Activated T-helper 1 cell treated with anti-CD3 and anti-CD28 coated beads, Interleukin-12 subunit alpha, Interleukin-12 subunit beta, Interleukin-2, Interleukin-4 antibody, amounts not matched to agents 30 ng/mL and 10 ng/mL and 1 ng/mL, durations not matched to agents 14 hours and 24 hours and 36 hours (primary cell): ENCODE results near the gene SCN5A. TPM values are rescaled to one million over a fixed set of nuclear protein-coding genes. Genes with fewer than 3 reads are reported as not detected.

Experiments used
- DNase-seq: peaks from one replicate; pipeline ENCODE4 v3.0.0; 2021; ENCODE audit warnings: low spot score
- H3K27ac Mint-ChIP-seq: one replicate; pipeline ENCODE4 v1.8.0; 2021; ENCODE audit warnings: mild to moderate bottlenecking, mixed read lengths
- H3K27me3 Mint-ChIP-seq: one replicate; pipeline ENCODE4 v1.8.0; 2022; ENCODE audit warnings: mild to moderate bottlenecking, moderate library complexity, mixed read lengths; ENCODE audit not compliant: insufficient read depth
- H3K36me3 Mint-ChIP-seq: one replicate; pipeline ENCODE4 v1.8.0; 2021; ENCODE audit warnings: low read depth, mixed read lengths
- H3K4me1 Mint-ChIP-seq: one replicate; pipeline ENCODE4 v1.8.0; 2021; ENCODE audit warnings: low read depth, mixed read lengths
- H3K4me3 Mint-ChIP-seq: one replicate; pipeline ENCODE4 v1.8.0; 2021; ENCODE audit warnings: mild to moderate bottlenecking, moderate library complexity, mixed read lengths
- H3K9me3 Mint-ChIP-seq: one replicate; pipeline ENCODE4 v1.8.0; 2021; ENCODE audit warnings: mixed read lengths
- intact Hi-C: fragments of 100-400 bp; cut with micrococcal nuclease; formaldehyde crosslinking; loops from one replicate; pipeline ENCODE4 v1.15.1; 2024
- total RNA-seq: library from RNA; stranded (reverse); gene quantifications from 2 replicates; pipeline ENCODE4 v1.2.3, GENCODE V29; 2022

Gene SCN5A
- total RNA-seq, 1 donor from 2014 or later = not detected

DNA sequence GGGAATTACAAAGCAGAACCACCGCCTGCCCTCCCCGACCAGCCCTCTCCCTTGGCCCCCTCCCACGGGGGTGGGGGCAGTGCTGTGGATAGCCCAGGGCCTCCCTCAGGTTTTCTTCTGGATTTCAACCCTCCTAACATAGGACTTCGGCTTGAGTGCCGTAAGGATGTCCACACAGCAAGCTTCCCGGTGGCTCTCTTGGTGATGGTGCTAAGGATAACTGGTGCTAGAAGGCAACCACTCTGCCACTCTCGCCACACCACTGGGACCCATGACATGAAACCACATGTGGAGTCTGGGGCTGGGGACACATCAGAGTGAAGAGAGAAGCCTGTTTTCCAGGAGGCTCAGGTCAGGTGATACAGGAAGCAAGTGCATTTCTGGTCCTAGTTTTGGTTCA lies 35.4 kb downstream of the SCN5A start:
- no peaks in the 10 kb centered on the region for H3K9me3 Mint-ChIP-seq
- H3K36me3 Mint-ChIP-seq = no peaks in the 10 kb centered on the region
- intact Hi-C loops = no loop called here
- peaks cover 2% of the 10 kb centered on the region for H3K27me3 Mint-ChIP-seq
- H3K4me3 Mint-ChIP-seq = no peak overlapping the region
- no peaks in the 10 kb centered on the region for H3K4me1 Mint-ChIP-seq
- no peak for DNase-seq
- H3K27ac Mint-ChIP-seq = no peak overlapping the region

DNA sequence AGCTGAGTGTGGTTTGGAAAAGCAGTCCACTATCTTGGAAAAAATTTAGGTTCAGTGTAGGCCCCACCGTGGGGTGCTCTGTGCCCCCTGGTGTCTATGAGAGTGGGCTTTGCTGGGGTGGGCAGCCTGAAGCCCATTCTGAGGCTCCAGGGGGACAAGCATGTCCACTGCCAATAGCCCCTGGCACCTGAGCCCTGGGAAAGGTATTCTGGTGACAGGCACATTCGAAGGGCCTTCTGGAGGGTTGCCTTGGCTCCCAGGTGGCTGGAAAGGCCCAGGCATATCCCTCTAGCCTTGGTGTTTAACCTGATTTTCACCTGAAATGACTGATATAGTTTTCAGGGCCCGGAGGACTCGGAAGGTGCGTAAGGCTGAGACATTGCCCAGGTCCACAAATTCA lies 36.1 kb downstream of the SCN5A start:
- Mint-ChIP-seq H3K4me1 (no peaks in the 10 kb centered on the region), H3K27me3 (peaks cover 2% of the 10 kb centered on the region), H3K36me3 (no peaks in the 10 kb centered on the region), H3K4me3 (no peak overlapping the region), H3K9me3 (no peaks in the 10 kb centered on the region), H3K27ac (no peak overlapping the region)
- no peak for DNase-seq
- intact Hi-C loops = no loop called here

DNA sequence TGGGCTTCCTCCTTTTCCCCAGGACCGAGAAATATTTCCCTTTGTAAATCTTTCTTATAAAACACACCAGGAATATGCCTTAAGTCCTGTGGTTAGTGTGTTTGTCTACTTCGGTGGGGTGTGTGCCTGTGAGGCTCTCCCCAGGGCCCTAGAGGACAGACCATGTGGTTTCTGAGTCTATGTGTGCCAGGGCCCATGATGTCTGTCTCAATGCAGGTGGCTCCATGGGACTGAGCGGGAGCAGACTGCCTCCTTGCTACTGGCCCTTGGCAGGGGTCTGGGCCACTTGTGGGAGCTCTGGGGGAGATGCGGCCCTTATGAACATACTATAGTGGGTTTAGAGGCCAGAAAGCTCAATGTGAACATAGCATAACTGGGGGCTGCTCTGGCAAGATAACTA lies 37.6 kb downstream of the SCN5A start:
- no peaks in the 10 kb centered on the region for H3K4me1 Mint-ChIP-seq
- intact Hi-C loops = no loop called here
- DNase-seq = no peak
- H3K4me3 Mint-ChIP-seq = no peak overlapping the region
- H3K9me3 Mint-ChIP-seq = no peaks in the 10 kb centered on the region
- no peaks in the 10 kb centered on the region for H3K36me3 Mint-ChIP-seq
- H3K27me3 Mint-ChIP-seq = peaks cover 2% of the 10 kb centered on the region
- H3K27ac Mint-ChIP-seq = no peak overlapping the region

DNA sequence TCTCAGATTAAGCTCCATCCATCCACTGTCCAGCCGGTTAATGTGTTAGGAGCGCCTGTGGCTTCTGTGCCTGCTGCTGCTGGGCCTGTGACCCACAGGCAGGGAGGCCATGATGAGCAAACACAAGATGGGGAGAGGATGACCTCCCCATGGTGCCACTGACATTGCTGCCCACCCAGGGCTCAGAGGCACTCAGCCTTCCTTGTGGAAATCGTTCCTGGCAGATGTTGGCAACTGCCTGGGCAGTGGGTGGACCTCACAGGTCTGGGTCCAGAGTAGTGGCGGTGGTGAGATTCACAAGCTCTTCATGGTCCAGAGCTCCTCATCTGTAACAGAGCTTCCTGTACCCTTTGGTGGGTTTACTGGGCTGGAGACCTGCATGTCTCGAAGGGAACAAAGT lies 38.6 kb downstream of the SCN5A start:
- Mint-ChIP-seq H3K36me3 (no peaks in the 10 kb centered on the region), H3K4me3 (no peak overlapping the region), H3K27ac (no peak overlapping the region), H3K4me1 (no peaks in the 10 kb centered on the region), H3K9me3 (no peaks in the 10 kb centered on the region), H3K27me3 (peaks cover 2% of the 10 kb centered on the region)
- intact Hi-C loops = no loop called here
- DNase-seq = no peak

DNA sequence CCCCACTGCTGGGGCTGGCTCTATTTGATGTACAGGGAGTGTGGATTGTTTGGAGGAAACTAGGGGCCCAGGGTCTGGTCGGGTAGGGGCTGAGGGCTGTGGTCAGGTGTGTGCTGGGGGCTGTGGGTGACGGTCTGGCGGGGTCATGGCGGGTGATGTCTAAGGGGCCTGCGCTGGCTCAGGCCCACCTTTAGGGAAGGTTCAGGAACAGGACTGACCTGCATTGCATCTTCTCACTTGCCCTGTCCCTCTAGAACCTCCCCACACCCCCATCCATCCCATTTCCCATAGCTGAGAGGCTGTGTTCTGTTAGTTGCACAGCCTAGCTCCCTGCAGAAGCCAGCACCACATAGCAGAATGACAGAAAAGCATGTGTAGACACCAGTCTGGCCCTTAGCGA lies 39.1 kb downstream of the SCN5A start:
- Mint-ChIP-seq H3K27me3 (peaks cover 1% of the 10 kb centered on the region), H3K4me1 (no peaks in the 10 kb centered on the region), H3K36me3 (no peaks in the 10 kb centered on the region), H3K4me3 (no peak overlapping the region), H3K9me3 (no peaks in the 10 kb centered on the region), H3K27ac (no peak overlapping the region)
- DNase-seq = no peak
- intact Hi-C loops = no loop called here

DNA sequence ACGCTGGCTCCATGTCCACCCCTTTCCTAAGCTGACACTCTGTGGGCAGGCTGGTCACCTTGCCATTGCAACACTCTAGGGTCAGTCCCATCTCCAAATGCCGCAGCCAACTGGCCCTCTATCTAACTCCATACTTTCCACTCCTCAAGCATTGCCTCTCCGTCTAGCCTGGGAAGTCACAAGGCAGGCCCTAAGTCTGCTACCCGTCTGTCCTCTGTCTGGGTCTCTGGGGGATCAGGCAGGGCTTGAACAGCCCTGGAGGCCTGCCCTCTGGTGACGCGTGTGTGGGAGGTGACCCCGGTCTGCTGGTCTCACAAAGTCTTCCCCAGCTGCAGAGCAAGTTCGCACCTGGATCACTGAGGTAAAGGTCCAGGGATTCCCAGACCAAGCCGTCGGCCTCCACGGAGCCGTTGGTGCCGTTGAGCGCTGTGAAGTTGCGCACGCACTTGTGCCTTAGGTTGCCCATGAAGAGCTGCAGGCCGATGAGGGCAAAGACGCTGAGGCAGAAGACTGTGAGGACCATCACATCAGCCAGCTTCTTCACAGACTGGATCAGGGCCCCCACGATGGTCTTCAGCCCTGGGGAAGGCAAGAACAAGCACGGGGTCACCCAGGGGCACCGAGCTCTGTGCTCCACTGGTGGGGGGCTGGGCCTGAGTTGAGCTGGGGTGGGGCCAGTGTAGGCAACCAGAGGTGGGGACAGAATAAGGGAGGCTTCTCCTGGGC lies 39.9 kb downstream of the SCN5A start:
- Mint-ChIP-seq H3K36me3 (no peaks in the 10 kb centered on the region), H3K9me3 (no peaks in the 10 kb centered on the region), H3K4me3 (no peak overlapping the region), H3K4me1 (no peaks in the 10 kb centered on the region), H3K27me3 (no peaks in the 10 kb centered on the region), H3K27ac (no peak overlapping the region)
- no peak for DNase-seq
- intact Hi-C loops = no loop called here

DNA sequence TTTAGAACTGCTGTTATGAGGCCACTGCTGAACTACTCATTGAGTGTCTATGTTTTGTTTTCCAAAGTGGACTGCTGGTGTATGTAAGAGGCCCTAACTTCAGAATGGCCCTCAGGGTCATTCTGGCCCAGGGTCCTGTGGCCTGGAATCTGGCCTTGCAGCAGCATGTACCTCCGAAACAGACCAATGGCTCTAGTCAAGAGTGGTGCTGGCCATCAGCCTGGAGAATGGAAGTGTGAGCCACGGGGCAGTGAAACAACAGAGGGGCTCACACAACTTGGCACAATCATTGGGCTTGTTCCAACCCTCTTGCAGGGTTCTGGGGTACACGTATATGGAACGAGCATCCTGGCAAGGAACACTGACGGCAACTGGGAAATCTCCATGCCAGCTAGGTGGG lies 40.5 kb downstream of the SCN5A start:
- DNase-seq = no peak
- Mint-ChIP-seq H3K27ac (no peak overlapping the region), H3K36me3 (no peaks in the 10 kb centered on the region), H3K4me3 (no peak overlapping the region), H3K27me3 (no peaks in the 10 kb centered on the region), H3K9me3 (no peaks in the 10 kb centered on the region), H3K4me1 (no peaks in the 10 kb centered on the region)
- intact Hi-C loops = no loop called here

DNA sequence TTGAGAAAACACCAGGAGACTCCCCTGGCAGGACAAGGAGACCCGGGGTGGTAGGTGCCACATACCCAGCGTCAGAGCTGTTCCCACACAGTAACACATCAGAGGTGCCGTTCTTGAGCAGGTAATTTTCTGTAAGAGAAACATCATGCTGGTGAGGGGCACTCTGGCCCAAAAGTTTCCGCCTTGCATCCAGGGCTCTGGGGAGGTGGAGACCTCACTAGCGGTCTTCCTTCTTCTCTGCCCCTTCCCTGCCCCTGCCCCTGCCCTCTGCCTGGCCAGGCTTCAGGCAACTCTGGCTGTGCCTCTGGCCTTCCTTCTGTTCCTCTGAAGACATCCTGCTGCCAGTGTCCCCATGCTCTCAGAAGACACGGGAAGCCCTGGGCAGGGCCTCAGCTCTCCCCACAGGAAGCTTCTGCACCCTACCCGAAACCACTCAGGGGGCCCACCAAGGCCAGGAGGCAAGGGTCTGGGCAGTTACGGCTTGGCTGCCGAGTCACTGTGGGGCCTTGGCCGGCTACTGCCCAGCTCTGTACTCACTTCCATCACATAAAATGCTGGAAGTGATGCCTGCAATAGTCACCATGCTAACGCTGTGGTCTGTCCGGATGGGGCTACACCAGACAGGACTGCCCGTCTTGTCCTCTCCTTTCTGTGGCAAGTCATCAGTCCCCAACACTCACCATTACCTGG lies 41.3 kb downstream of the SCN5A start:
- no peaks in the 10 kb centered on the region for H3K36me3 Mint-ChIP-seq
- DNase-seq = no peak
- H3K4me3 Mint-ChIP-seq = no peak overlapping the region
- H3K9me3 Mint-ChIP-seq = no peaks in the 10 kb centered on the region
- intact Hi-C loops = no loop called here
- H3K27ac Mint-ChIP-seq = no peak overlapping the region
- H3K27me3 Mint-ChIP-seq = no peaks in the 10 kb centered on the region
- H3K4me1 Mint-ChIP-seq = no peaks in the 10 kb centered on the region

DNA sequence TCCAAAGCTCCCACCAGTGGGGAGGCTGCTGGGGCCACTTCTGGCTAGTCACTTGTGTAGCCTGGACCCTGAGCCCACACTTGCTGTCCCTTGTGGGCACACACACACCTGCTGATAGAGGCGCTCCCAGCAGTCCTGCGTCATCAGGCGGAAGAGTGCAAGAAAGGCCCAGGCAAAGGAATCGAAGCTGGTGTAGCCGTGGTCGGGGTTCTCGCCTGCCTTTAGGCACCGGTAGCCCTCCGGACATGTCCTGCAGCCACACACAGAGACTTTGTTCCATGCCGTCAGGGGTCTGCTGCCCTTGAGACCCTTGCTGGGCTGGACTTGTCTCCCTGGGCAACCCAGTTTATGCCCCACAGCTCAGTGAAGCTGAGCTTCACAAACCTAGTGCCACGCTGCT lies 42.9 kb downstream of the SCN5A start:
- Mint-ChIP-seq H3K4me1 (no peaks in the 10 kb centered on the region), H3K9me3 (no peaks in the 10 kb centered on the region), H3K27me3 (no peaks in the 10 kb centered on the region), H3K27ac (no peak overlapping the region), H3K36me3 (no peaks in the 10 kb centered on the region), H3K4me3 (no peak overlapping the region)
- intact Hi-C loops = no loop called here
- no peak for DNase-seq

DNA sequence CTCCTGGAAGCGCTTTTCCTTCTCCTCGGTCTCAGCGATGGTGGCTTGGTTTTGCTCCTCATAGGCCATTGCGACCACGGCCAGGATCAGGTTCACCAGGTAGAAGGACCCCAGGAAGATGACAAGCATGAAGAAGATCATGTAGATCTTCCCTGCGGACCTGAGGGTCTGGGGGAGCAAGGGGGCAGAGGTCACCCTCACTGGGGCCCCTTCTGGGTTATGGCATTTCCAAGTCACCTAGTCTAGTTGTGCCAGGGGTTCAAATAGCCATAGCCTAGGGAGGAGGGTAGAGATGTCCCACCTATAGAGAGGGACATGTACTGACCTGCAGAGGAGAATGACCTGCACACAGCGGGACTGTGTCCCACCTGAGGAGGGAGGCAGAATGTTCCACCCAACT lies 43.5 kb downstream of the SCN5A start:
- no peak overlapping the region for H3K27ac Mint-ChIP-seq
- no peaks in the 10 kb centered on the region for H3K9me3 Mint-ChIP-seq
- H3K36me3 Mint-ChIP-seq = no peaks in the 10 kb centered on the region
- H3K4me3 Mint-ChIP-seq = no peak overlapping the region
- DNase-seq = no peak
- no peaks in the 10 kb centered on the region for H3K27me3 Mint-ChIP-seq
- intact Hi-C loops = no loop called here
- no peaks in the 10 kb centered on the region for H3K4me1 Mint-ChIP-seq

DNA sequence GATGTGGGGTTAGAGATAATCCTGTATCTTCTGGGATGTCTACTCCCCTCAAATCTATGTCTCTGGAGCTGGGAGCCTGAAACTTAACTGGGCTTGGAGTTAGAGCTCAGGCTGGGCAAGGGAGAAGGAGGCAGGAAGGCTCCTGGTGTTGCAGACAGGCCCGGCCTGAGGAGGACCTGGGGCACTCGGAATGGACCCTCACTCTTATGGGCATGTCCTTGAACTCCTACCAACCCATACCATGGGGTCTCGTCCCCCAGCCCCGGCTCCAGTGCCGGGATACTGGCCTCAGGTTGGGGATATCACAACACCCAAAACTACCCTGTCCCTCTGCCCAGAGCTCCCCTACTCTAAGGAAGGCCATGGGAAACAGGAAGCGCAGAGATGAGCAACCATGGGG lies 45.2 kb downstream of the SCN5A start:
- Mint-ChIP-seq H3K4me1 (no peaks in the 10 kb centered on the region), H3K36me3 (no peaks in the 10 kb centered on the region), H3K27ac (no peak overlapping the region), H3K4me3 (no peak overlapping the region), H3K9me3 (no peaks in the 10 kb centered on the region), H3K27me3 (no peaks in the 10 kb centered on the region)
- DNase-seq = no peak
- intact Hi-C loops = no loop called here

DNA sequence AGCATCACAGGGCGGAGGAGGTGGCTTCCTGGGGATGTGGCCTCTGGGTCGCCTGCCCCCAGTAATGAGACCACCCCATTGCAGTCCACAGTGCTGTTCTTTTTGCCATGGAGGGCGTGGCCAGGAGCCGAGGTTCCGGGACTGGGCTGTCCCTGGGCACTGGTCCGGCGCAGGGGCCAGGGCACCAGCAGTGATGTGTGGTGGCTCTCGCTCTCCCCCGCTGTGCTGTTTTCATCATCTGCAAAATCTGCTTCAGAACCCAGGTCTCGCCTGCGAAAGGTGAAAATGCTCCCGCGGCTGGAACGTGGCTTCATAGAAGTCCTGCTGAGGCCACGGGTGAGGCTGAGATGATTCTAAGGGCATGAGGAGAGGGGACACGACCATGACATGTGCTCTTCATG lies 45.8 kb downstream of the SCN5A start:
- no peak overlapping the region for H3K27ac Mint-ChIP-seq
- DNase-seq = no peak
- H3K4me1 Mint-ChIP-seq = no peaks in the 10 kb centered on the region
- H3K9me3 Mint-ChIP-seq = no peaks in the 10 kb centered on the region
- intact Hi-C loops = no loop called here
- H3K27me3 Mint-ChIP-seq = no peaks in the 10 kb centered on the region
- H3K4me3 Mint-ChIP-seq = no peak overlapping the region
- H3K36me3 Mint-ChIP-seq = no peaks in the 10 kb centered on the region

DNA sequence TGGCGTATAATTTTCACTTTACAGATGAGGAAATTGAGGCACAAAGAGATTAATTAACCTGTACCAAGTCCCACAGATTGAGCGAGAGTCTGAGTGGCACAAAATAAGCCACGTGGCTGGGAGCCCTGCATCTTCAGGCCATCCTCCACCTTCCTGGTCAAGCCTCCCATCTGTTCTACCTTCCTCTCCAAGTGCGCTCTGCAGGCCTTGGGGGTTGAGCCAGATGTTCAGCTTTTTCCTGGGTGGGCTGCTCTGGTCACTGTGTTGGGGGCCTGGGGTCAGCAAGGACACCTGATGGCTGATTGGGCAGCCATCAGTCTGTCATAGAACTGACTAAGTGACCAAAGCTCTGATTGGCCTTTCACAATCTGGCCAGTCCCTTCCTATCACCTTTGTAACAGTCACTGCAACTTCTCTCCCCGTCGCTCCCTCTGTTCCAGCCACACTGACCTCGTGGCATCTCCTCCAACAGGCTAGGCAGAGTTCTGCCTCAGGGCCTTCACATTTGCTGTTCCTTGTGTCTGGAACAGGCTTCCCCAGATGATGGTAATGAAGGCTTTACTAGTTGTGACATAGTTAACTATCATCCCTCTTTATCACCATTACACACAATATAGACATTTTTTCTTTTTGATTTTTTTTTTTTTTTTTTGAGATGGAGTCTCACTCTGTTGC lies 46.8 kb downstream of the SCN5A start:
- no peak for DNase-seq
- no peaks in the 10 kb centered on the region for H3K9me3 Mint-ChIP-seq
- H3K36me3 Mint-ChIP-seq = no peaks in the 10 kb centered on the region
- no peaks in the 10 kb centered on the region for H3K4me1 Mint-ChIP-seq
- no peaks in the 10 kb centered on the region for H3K27me3 Mint-ChIP-seq
- H3K4me3 Mint-ChIP-seq = no peak overlapping the region
- no peak overlapping the region for H3K27ac Mint-ChIP-seq
- intact Hi-C loops = no loop called here
